ENCODE results near the gene SLFN5.
"Not testable (repeated sequence)": the region's sequence is repeated elsewhere in the genome, so short reads cannot be mapped to it uniquely, and the experiment has no call there.

Gene SLFN5

GRCh38 chr17:35222452-35222851 lies 20.4 kb upstream of the SLFN5 start:
- Histone ChIP-seq H3K36me3 (ENCODE audit: control insufficient read depth in 1 of 2, insufficient read depth in 2 of 2, low read length in 2 of 2) (no peaks in the 10 kb centered on the region), H3K9me3 (ENCODE audit: control insufficient read depth in 1 of 2, low read length in 2 of 2) (peaks cover 0 to 4% of the 10 kb centered on the region in 2 donors), H3K27me3 (ENCODE audit: low read depth, low read length) (no peaks in the 10 kb centered on the region), H3K4me3 (ENCODE audit: low read depth in 1 of 2, low read length in 2 of 2) (no peak overlapping the region), H3K27ac (ENCODE audit: low read length) (no peak overlapping the region), H3K4me1 (ENCODE audit: control insufficient read depth in 1 of 2, insufficient read depth in 2 of 2, low read length in 2 of 2) (peaks cover 0 to 4% of the 10 kb centered on the region in 2 donors)

GRCh38 chr17:35224436-35224835 lies 18.4 kb upstream of the SLFN5 start:
- no peaks in the 10 kb centered on the region for H3K4me1 ChIP-seq (ENCODE audit: control insufficient read depth in 1 of 2, insufficient read depth in 2 of 2, low read length in 2 of 2)
- no peaks in the 10 kb centered on the region for H3K27me3 ChIP-seq (ENCODE audit: low read depth, low read length)
- no peaks in the 10 kb centered on the region for H3K36me3 ChIP-seq (ENCODE audit: control insufficient read depth in 1 of 2, insufficient read depth in 2 of 2, low read length in 2 of 2)
- H3K4me3 ChIP-seq (ENCODE audit: low read depth in 1 of 2, low read length in 2 of 2) = no peak overlapping the region
- peaks cover 0 to 4% of the 10 kb centered on the region in 2 donors for H3K9me3 ChIP-seq (ENCODE audit: control insufficient read depth in 1 of 2, low read length in 2 of 2)
- no peak overlapping the region for H3K27ac ChIP-seq (ENCODE audit: low read length)

GRCh38 chr17:35227546-35227945 lies 15.3 kb upstream of the SLFN5 start:
- no peak overlapping the region for H3K27ac ChIP-seq (ENCODE audit: low read length)
- no peaks in the 10 kb centered on the region for H3K4me1 ChIP-seq (ENCODE audit: control insufficient read depth in 1 of 2, insufficient read depth in 2 of 2, low read length in 2 of 2)
- H3K27me3 ChIP-seq (ENCODE audit: low read depth, low read length) = no peaks in the 10 kb centered on the region
- peaks cover 0 to under 1% of the 10 kb centered on the region in 2 donors for H3K9me3 ChIP-seq (ENCODE audit: control insufficient read depth in 1 of 2, low read length in 2 of 2)
- no peak overlapping the region for H3K4me3 ChIP-seq (ENCODE audit: low read depth in 1 of 2, low read length in 2 of 2)
- H3K36me3 ChIP-seq (ENCODE audit: control insufficient read depth in 1 of 2, insufficient read depth in 2 of 2, low read length in 2 of 2) = no peaks in the 10 kb centered on the region

- no peaks in the 10 kb centered on the region for H3K36me3 ChIP-seq (ENCODE audit: control insufficient read depth in 1 of 2, insufficient read depth in 2 of 2, low read length in 2 of 2)
- H3K27ac ChIP-seq (ENCODE audit: low read length) = no peak overlapping the region
- H3K27me3 ChIP-seq (ENCODE audit: low read depth, low read length) = no peaks in the 10 kb centered on the region
- H3K4me3 ChIP-seq (ENCODE audit: low read depth in 1 of 2, low read length in 2 of 2) = no peak overlapping the region
- H3K4me1 ChIP-seq (ENCODE audit: control insufficient read depth in 1 of 2, insufficient read depth in 2 of 2, low read length in 2 of 2) = no peaks in the 10 kb centered on the region
- no peaks in the 10 kb centered on the region for H3K9me3 ChIP-seq (ENCODE audit: control insufficient read depth in 1 of 2, low read length in 2 of 2)
These were observed 13.2 kb upstream of the SLFN5 start for GRCh38 chr17:35229638-35230037.

- not testable (repeated sequence) for H3K27ac ChIP-seq (ENCODE audit: low read length); H3K36me3 ChIP-seq (ENCODE audit: control insufficient read depth in 1 of 2, insufficient read depth in 2 of 2, low read length in 2 of 2); H3K27me3 ChIP-seq (ENCODE audit: low read depth, low read length); H3K4me1 ChIP-seq (ENCODE audit: control insufficient read depth in 1 of 2, insufficient read depth in 2 of 2, low read length in 2 of 2); H3K9me3 ChIP-seq (ENCODE audit: control insufficient read depth in 1 of 2, low read length in 2 of 2); H3K4me3 ChIP-seq (ENCODE audit: low read depth in 1 of 2, low read length in 2 of 2)
These were observed 8.6 kb upstream of the SLFN5 start for GRCh38 chr17:35234315-35234714.

- H3K27me3 ChIP-seq (ENCODE audit: low read depth, low read length) = no peaks in the 10 kb centered on the region
- no peaks in the 10 kb centered on the region for H3K36me3 ChIP-seq (ENCODE audit: control insufficient read depth in 1 of 2, insufficient read depth in 2 of 2, low read length in 2 of 2)
- no peak overlapping the region for H3K4me3 ChIP-seq (ENCODE audit: low read depth in 1 of 2, low read length in 2 of 2)
- no peak overlapping the region for H3K27ac ChIP-seq (ENCODE audit: low read length)
- H3K9me3 ChIP-seq (ENCODE audit: control insufficient read depth in 1 of 2, low read length in 2 of 2) = no peaks in the 10 kb centered on the region
- H3K4me1 ChIP-seq (ENCODE audit: control insufficient read depth in 1 of 2, insufficient read depth in 2 of 2, low read length in 2 of 2) = no peaks in the 10 kb centered on the region
These were observed 7.6 kb upstream of the SLFN5 start for GRCh38 chr17:35235289-35235688.

GRCh38 chr17:35235917-35236316 lies 7.0 kb upstream of the SLFN5 start:
- no peaks in the 10 kb centered on the region for H3K27me3 ChIP-seq (ENCODE audit: low read depth, low read length)
- no peaks in the 10 kb centered on the region for H3K36me3 ChIP-seq (ENCODE audit: control insufficient read depth in 1 of 2, insufficient read depth in 2 of 2, low read length in 2 of 2)
- no peak overlapping the region for H3K27ac ChIP-seq (ENCODE audit: low read length)
- H3K9me3 ChIP-seq (ENCODE audit: control insufficient read depth in 1 of 2, low read length in 2 of 2) = no peaks in the 10 kb centered on the region
- H3K4me1 ChIP-seq (ENCODE audit: control insufficient read depth in 1 of 2, insufficient read depth in 2 of 2, low read length in 2 of 2) = no peaks in the 10 kb centered on the region
- H3K4me3 ChIP-seq (ENCODE audit: low read depth in 1 of 2, low read length in 2 of 2) = no peak overlapping the region

- H3K4me3 ChIP-seq (ENCODE audit: low read depth in 1 of 2, low read length in 2 of 2) = no peak overlapping the region
- no peaks in the 10 kb centered on the region for H3K9me3 ChIP-seq (ENCODE audit: control insufficient read depth in 1 of 2, low read length in 2 of 2)
- H3K4me1 ChIP-seq (ENCODE audit: control insufficient read depth in 1 of 2, insufficient read depth in 2 of 2, low read length in 2 of 2) = no peaks in the 10 kb centered on the region
- no peak overlapping the region for H3K27ac ChIP-seq (ENCODE audit: low read length)
- H3K27me3 ChIP-seq (ENCODE audit: low read depth, low read length) = no peaks in the 10 kb centered on the region
- no peaks in the 10 kb centered on the region for H3K36me3 ChIP-seq (ENCODE audit: control insufficient read depth in 1 of 2, insufficient read depth in 2 of 2, low read length in 2 of 2)
These were observed 6.1 kb upstream of the SLFN5 start for GRCh38 chr17:35236821-35237220.

GRCh38 chr17:35238821-35239220 lies 4.1 kb upstream of the SLFN5 start:
- no peaks in the 10 kb centered on the region for H3K9me3 ChIP-seq (ENCODE audit: control insufficient read depth in 1 of 2, low read length in 2 of 2)
- no peak overlapping the region for H3K4me3 ChIP-seq (ENCODE audit: low read depth in 1 of 2, low read length in 2 of 2)
- peaks cover 0 to 8% of the 10 kb centered on the region in 2 donors for H3K36me3 ChIP-seq (ENCODE audit: control insufficient read depth in 1 of 2, insufficient read depth in 2 of 2, low read length in 2 of 2)
- no peak overlapping the region for H3K27ac ChIP-seq (ENCODE audit: low read length)
- peaks cover 3% of the 10 kb centered on the region in 2 donors for H3K4me1 ChIP-seq (ENCODE audit: control insufficient read depth in 1 of 2, insufficient read depth in 2 of 2, low read length in 2 of 2)
- H3K27me3 ChIP-seq (ENCODE audit: low read depth, low read length) = no peaks in the 10 kb centered on the region

- Histone ChIP-seq H3K36me3 (ENCODE audit: control insufficient read depth in 1 of 2, insufficient read depth in 2 of 2, low read length in 2 of 2) (peaks cover 0 to 12% of the 10 kb centered on the region in 2 donors), H3K4me3 (ENCODE audit: low read depth in 1 of 2, low read length in 2 of 2) (no peak overlapping the region), H3K9me3 (ENCODE audit: control insufficient read depth in 1 of 2, low read length in 2 of 2) (no peaks in the 10 kb centered on the region), H3K27me3 (ENCODE audit: low read depth, low read length) (no peaks in the 10 kb centered on the region), H3K27ac (ENCODE audit: low read length) (no peak overlapping the region), H3K4me1 (ENCODE audit: control insufficient read depth in 1 of 2, insufficient read depth in 2 of 2, low read length in 2 of 2) (peaks cover 10 to 12% of the 10 kb centered on the region in 2 donors)
These were observed 3.0 kb upstream of the SLFN5 start for GRCh38 chr17:35239823-35240222.

GRCh38 chr17:35240861-35241260 lies 2.0 kb upstream of the SLFN5 start:
- Histone ChIP-seq H3K4me1 (ENCODE audit: control insufficient read depth in 1 of 2, insufficient read depth in 2 of 2, low read length in 2 of 2) (peaks cover 13 to 15% of the 10 kb centered on the region in 2 donors), H3K27ac (ENCODE audit: low read length) (no peak overlapping the region), H3K36me3 (ENCODE audit: control insufficient read depth in 1 of 2, insufficient read depth in 2 of 2, low read length in 2 of 2) (peaks cover 0 to 14% of the 10 kb centered on the region in 2 donors), H3K4me3 (ENCODE audit: low read depth in 1 of 2, low read length in 2 of 2) (no peak overlapping the region), H3K9me3 (ENCODE audit: control insufficient read depth in 1 of 2, low read length in 2 of 2) (no peaks in the 10 kb centered on the region), H3K27me3 (ENCODE audit: low read depth, low read length) (no peaks in the 10 kb centered on the region)

GRCh38 chr17:35241520-35241919 lies 1.4 kb upstream of the SLFN5 start:
- Histone ChIP-seq H3K36me3 (ENCODE audit: control insufficient read depth in 1 of 2, insufficient read depth in 2 of 2, low read length in 2 of 2) (peaks cover 0 to 14% of the 10 kb centered on the region in 2 donors), H3K27me3 (ENCODE audit: low read depth, low read length) (no peaks in the 10 kb centered on the region), H3K4me1 (ENCODE audit: control insufficient read depth in 1 of 2, insufficient read depth in 2 of 2, low read length in 2 of 2) (peaks cover 13 to 15% of the 10 kb centered on the region in 2 donors), H3K27ac (ENCODE audit: low read length) (peak overlapping the region; percentile 95), H3K9me3 (ENCODE audit: control insufficient read depth in 1 of 2, low read length in 2 of 2) (no peaks in the 10 kb centered on the region), H3K4me3 (ENCODE audit: low read depth in 1 of 2, low read length in 2 of 2) (peak overlapping the region; percentile 92 to 95)
